Vagina (tissue), 2 donors: Measurements from ENCODE around the gene RRP1B. TPM values are rescaled to one million over a fixed set of nuclear protein-coding genes. Genes with fewer than 3 reads are reported as not detected.
"Not testable (repeated sequence)": the region's sequence is repeated elsewhere in the genome, so short reads cannot be mapped to it uniquely, and the experiment has no call there.

Source experiments
- DNase-seq, 2 donors: peaks; one replicate each; pipeline ENCODE4 v3.0.0-alpha.2; 2017; ENCODE audit errors: extremely low spot score in 2 of 2
- H3K27ac ChIP-seq: fragments of 200-600 bp; sonication (generic); one replicate; pipeline ENCODE4 v1.5.1; 2019
- H3K27me3 ChIP-seq: fragments of 200-600 bp; sonication (generic); one replicate; pipeline ENCODE4 v1.5.1; 2019
- H3K36me3 ChIP-seq, 2 donors: fragments of 200-600 bp; sonication (generic); one replicate each; pipeline ENCODE4 v1.5.1; 2017 to 2019
- H3K4me1 ChIP-seq: fragments of 200-600 bp; sonication (generic); one replicate; pipeline ENCODE4 v1.5.1; 2019
- H3K4me3 ChIP-seq, 2 donors: fragments of 200-600 bp; sonication (generic); 1 replicate in 1 of 2; 2 replicates in 1 of 2; pipeline ENCODE4 v1.5.1; 2016 to 2019
- H3K9me3 ChIP-seq: fragments of 200-600 bp; sonication (generic); one replicate; pipeline ENCODE4 v1.5.1; 2019
- POLR2A ChIP-seq, 2 donors: fragments of 450-650 bp; IDR thresholded peaks; one replicate each; pipeline ENCODE4 v1.6.1; 2017; ENCODE audit warnings: antibody characterized with exemption in 2 of 2, mild to moderate bottlenecking in 2 of 2, moderate library complexity in 2 of 2
- POLR2AphosphoS5 ChIP-seq, 2 donors: sonication (generic); formaldehyde crosslinking; IDR thresholded peaks; one replicate each; pipeline ENCODE4 v1.9.0; 2017; ENCODE audit warnings: antibody characterized with exemption in 2 of 2, mild to moderate bottlenecking in 2 of 2, low read depth in 1 of 2; ENCODE audit not compliant: insufficient read depth in 1 of 2
- intact Hi-C: fragments of 100-400 bp; cut with DNase I; formaldehyde crosslinking; loops from one replicate; pipeline ENCODE4 v1.15.1; 2023
- total RNA-seq: library from RNA; depleted of rRNA; stranded (reverse); fragments of >200 nt; gene quantifications from one replicate; pipeline ENCODE4 v1.2.3, GENCODE V29; 2016
- TF ChIP-seq, protein P1 (sequence below), 3 experiments: fragments of 450-650 bp in 2 of 3; fragments of 200-600 bp in 1 of 3; sonication (generic) in 1 of 3; IDR thresholded peaks; one replicate each; pipeline ENCODE4 v1.5.1; 2017 to 2019; ENCODE audit warnings: antibody characterized with exemption in 3 of 3, mild to moderate bottlenecking in 2 of 3, moderate library complexity in 2 of 3

RRP1B gene
- total RNA-seq, 1 donor from 2014 or later = 18.9 TPM

DNA sequence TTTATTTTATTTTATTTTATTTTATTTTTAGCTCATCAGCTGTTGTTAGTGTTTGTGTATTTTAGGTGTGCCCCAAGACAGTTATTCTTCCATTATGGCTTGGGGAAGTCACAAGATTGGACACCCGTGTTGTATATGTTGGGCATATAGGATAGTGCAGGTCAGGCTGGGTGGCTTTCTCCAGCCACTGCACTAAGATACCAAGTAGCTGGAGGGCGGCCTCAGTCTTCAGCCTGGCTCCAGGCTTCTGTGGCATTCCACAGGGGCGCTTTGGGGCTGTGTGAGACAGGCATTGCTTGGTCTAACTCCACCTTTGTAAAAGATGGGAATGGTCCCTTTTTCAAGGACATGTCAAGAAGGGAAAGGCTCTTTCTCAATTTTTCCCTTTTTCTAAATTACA is 16.5 kb downstream of the RRP1B start:
- intact Hi-C loops = no loop called here
- no peaks in the 10 kb centered on the region for H3K27me3 ChIP-seq
- H3K27ac ChIP-seq = no peak overlapping the region
- H3K4me1 ChIP-seq = no peaks in the 10 kb centered on the region
- TF ChIP-seq, protein P1, sequence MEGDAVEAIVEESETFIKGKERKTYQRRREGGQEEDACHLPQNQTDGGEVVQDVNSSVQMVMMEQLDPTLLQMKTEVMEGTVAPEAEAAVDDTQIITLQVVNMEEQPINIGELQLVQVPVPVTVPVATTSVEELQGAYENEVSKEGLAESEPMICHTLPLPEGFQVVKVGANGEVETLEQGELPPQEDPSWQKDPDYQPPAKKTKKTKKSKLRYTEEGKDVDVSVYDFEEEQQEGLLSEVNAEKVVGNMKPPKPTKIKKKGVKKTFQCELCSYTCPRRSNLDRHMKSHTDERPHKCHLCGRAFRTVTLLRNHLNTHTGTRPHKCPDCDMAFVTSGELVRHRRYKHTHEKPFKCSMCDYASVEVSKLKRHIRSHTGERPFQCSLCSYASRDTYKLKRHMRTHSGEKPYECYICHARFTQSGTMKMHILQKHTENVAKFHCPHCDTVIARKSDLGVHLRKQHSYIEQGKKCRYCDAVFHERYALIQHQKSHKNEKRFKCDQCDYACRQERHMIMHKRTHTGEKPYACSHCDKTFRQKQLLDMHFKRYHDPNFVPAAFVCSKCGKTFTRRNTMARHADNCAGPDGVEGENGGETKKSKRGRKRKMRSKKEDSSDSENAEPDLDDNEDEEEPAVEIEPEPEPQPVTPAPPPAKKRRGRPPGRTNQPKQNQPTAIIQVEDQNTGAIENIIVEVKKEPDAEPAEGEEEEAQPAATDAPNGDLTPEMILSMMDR (IDR thresholded peaks at IDR 0.05) = no peak
- TF ChIP-seq POLR2AphosphoS5 (IDR thresholded peaks at IDR 0.05; ENCODE audit: insufficient read depth in 1 of 2, low read depth in 1 of 2) (no peak), POLR2A (IDR thresholded peaks at IDR 0.05) (no peak)
- no peak overlapping the region for H3K4me3 ChIP-seq
- DNase-seq = no peak
- H3K9me3 ChIP-seq = no peaks in the 10 kb centered on the region
- peaks cover 0 to 45% of the 10 kb centered on the region in 2 donors for H3K36me3 ChIP-seq

DNA sequence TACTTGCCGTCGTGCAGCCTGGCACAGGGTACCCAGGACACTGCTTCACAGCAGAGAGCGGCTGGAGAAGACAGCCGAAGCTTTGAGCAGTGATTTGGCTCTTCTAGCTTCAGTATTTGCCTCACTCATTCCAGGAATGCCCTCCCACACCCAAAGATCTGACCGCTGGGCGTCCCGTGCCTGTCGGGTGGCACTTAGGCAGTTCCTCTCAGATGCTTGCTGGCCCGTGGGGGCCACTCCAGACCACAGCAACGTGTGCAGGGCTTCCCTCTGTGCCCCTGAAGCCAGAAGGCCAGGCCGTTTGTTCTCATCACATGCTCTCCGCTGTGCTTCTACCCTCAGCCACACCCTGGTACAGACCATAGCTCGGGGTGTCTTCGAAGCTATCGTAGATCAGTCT is 17.0 kb downstream of the RRP1B start:
- Histone ChIP-seq H3K27ac (no peak overlapping the region), H3K4me3 (no peak overlapping the region), H3K9me3 (no peaks in the 10 kb centered on the region), H3K4me1 (no peaks in the 10 kb centered on the region), H3K27me3 (no peaks in the 10 kb centered on the region), H3K36me3 (peaks cover 0 to 45% of the 10 kb centered on the region in 2 donors)
- no peak for TF ChIP-seq POLR2A (IDR thresholded peaks at IDR 0.05)
- TF ChIP-seq POLR2AphosphoS5 (IDR thresholded peaks at IDR 0.05; ENCODE audit: insufficient read depth in 1 of 2, low read depth in 1 of 2) = no peak
- TF ChIP-seq, protein P1 (IDR thresholded peaks at IDR 0.05) = no peak
- no peak for DNase-seq
- intact Hi-C loops = no loop called here

DNA sequence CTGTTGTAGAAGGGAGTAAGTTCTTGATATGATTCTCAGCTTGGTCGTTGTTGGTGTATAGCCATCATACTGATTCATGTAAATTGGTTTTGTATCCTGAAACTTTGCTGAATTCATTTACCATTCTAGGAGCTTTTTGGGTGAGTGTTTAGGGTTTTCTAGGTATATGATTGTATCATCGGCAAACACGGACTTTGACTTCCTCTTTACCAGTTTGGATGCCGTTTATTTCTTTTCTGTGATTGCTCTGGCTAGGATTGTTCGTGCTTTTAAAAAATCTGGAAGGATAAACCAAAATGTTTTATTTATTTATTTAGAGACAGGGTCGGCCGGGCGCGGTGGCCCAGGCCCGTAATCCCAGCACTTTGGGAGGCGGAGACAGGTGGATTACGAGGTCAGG is 20.6 kb downstream of the RRP1B start:
- intact Hi-C loops = no loop called here

DNA sequence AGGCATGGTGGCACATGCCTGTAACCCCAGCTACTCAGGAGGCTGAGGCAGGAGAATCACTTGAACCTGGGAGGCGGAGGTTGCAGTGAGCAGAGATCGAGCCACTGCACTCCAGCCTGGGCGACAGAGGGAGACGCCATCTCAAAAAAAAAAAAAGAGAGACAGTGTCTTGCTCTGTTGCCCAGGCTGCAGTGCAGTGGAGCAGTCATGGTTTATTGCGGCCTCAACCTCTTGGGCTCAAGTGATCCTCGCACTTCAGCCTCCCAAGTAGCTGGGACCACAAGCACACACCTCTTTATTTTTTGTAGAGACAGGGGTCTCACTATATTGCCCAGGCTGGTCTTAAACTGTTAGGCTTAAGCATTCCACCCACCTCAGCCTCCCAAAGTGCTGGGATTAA is 21.1 kb downstream of the RRP1B start:
- DNase-seq, intact Hi-C loops, H3K27me3 ChIP-seq, H3K4me3 ChIP-seq, H3K9me3 ChIP-seq, H3K27ac ChIP-seq, H3K4me1 ChIP-seq: not testable (repeated sequence)
- peaks cover 0 to 58% of the 10 kb centered on the region in 2 donors for H3K36me3 ChIP-seq

More for the DNA sequence above, 20.6 kb downstream of the RRP1B start:
- H3K9me3 ChIP-seq = no peaks in the 10 kb centered on the region
- no peak for TF ChIP-seq POLR2AphosphoS5 (IDR thresholded peaks at IDR 0.05; ENCODE audit: insufficient read depth in 1 of 2, low read depth in 1 of 2)
- TF ChIP-seq POLR2A (IDR thresholded peaks at IDR 0.05) = no peak
- TF ChIP-seq, protein P1 (IDR thresholded peaks at IDR 0.05) = no peak
- H3K36me3 ChIP-seq = peaks cover 0 to 58% of the 10 kb centered on the region in 2 donors
- no peak overlapping the region for H3K27ac ChIP-seq
- DNase-seq = no peak
- no peaks in the 10 kb centered on the region for H3K4me1 ChIP-seq
- H3K27me3 ChIP-seq = no peaks in the 10 kb centered on the region
- no peak overlapping the region for H3K4me3 ChIP-seq

DNA sequence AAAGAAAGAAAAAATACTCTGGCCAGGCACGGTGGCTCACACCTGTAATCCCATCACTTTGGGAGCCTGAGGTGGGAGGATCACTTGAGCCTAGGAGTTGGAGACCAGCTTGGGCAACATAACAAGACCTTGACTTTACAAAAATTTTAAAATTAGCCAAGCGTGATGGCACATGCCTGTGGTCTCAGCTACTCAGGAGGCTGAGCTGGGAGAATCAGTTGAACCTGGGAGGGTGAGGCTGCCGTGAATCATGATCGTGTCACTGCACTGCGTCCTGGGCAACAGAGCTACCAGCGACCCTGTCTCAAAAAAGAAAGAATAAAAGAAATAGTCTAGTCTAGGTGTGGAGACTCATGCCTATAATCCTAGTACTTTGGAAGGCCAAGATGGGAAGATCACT is 22.3 kb downstream of the RRP1B start:
- TF ChIP-seq, protein P1 (IDR thresholded peaks at IDR 0.05) = no peak
- no peak for TF ChIP-seq POLR2AphosphoS5 (IDR thresholded peaks at IDR 0.05; ENCODE audit: insufficient read depth in 1 of 2, low read depth in 1 of 2)
- no peak for TF ChIP-seq POLR2A (IDR thresholded peaks at IDR 0.05)
- Histone ChIP-seq H3K9me3 (no peaks in the 10 kb centered on the region), H3K4me3 (no peak overlapping the region), H3K27ac (no peak overlapping the region), H3K4me1 (no peaks in the 10 kb centered on the region), H3K36me3 (peaks cover 0 to 60% of the 10 kb centered on the region in 2 donors), H3K27me3 (no peaks in the 10 kb centered on the region)
- intact Hi-C loops = no loop called here
- no peak for DNase-seq

DNA sequence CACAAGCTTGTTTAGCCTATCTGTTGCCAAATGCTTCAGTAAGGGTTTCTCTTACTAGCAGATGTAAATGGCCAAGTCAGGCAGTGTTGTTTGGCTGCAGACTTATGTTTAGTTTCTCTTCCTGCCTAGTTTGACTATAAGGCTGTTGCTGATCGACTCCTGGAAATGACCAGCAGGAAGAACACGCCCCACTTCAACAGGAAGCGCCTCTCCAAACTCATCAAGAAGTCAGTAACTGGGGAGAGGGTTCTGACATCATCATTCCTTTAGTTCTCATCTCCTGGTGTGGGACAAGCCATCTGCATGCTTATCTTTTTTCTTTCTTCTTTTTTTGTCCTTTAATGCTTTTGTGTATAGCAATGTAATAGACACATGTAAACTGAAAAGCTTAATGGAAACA is 25.1 kb downstream of the RRP1B start:
- Histone ChIP-seq H3K9me3 (no peaks in the 10 kb centered on the region), H3K4me3 (no peak overlapping the region), H3K4me1 (no peaks in the 10 kb centered on the region), H3K36me3 (peaks cover 0 to 79% of the 10 kb centered on the region in 2 donors), H3K27me3 (no peaks in the 10 kb centered on the region), H3K27ac (no peak overlapping the region)
- DNase-seq = no peak
- intact Hi-C loops = no loop called here
- TF ChIP-seq, protein P1 (IDR thresholded peaks at IDR 0.05) = no peak
- TF ChIP-seq POLR2AphosphoS5 (IDR thresholded peaks at IDR 0.05; ENCODE audit: insufficient read depth in 1 of 2, low read depth in 1 of 2) (no peak), POLR2A (IDR thresholded peaks at IDR 0.05) (no peak)
